OCI-LY7 (cell line): Measurements from ENCODE around the gene TRAPPC4. TPM values are rescaled to one million over a fixed set of nuclear protein-coding genes. Genes with fewer than 3 reads are reported as not detected.

Experiments
- BruUV-seq: library from RNA; stranded (reverse); fragments of 400-500 nt; replicated peaks from 2 replicates; lab custom pipeline; 2021; lab: Mats Ljungman, UMichigan
- CTCF ChIA-PET: fragments of 300-600 bp; sonication (Branson Sonifier 250); formaldehyde crosslinking; loops from one replicate; lab custom pipeline; 2022; ENCODE audit warnings: antibody characterized with exemption; ENCODE audit not compliant: unreplicated experiment; lab: Charles Lee
- POLR2A ChIA-PET: fragments of 300-600 bp; sonication (Branson Sonifier 250); formaldehyde crosslinking; loops from one replicate; lab custom pipeline; 2022; ENCODE audit warnings: antibody characterized with exemption; lab: Charles Lee
- DNase-seq: peaks from one replicate; pipeline ENCODE4 v3.0.0-alpha.2; 2015; ENCODE audit warnings: low spot score
- H2AFZ ChIP-seq: fragments of 200-600 bp; sonication (generic), shearing (Covaris generic); 2 replicates; pipeline ENCODE4 v1.6.1; 2014; ENCODE audit warnings: mild to moderate bottlenecking, antibody characterized with exemption, low read length, moderate library complexity
- H3K27ac ChIP-seq: fragments of 200-600 bp; sonication (generic); 2 replicates; pipeline ENCODE4 v1.5.1; 2014; ENCODE audit warnings: mixed run types, low read depth, mild to moderate bottlenecking, moderate library complexity, low read length, inconsistent platforms; ENCODE audit not compliant: poor library complexity, severe bottlenecking
- H3K36me3 ChIP-seq: fragments of 200-600 bp; sonication (generic); 2 replicates; pipeline ENCODE4 v1.6.1; 2014; ENCODE audit warnings: mild to moderate bottlenecking, antibody characterized with exemption, low read length, moderate library complexity, mixed read lengths; ENCODE audit not compliant: insufficient read depth
- H3K4me1 ChIP-seq: fragments of 200-600 bp; sonication (generic); 2 replicates; pipeline ENCODE4 v1.5.1; 2014; ENCODE audit warnings: mild to moderate bottlenecking, low read length; ENCODE audit not compliant: insufficient read depth, poor library complexity, severe bottlenecking
- H3K4me2 ChIP-seq: fragments of 200-600 bp; sonication (generic); 2 replicates; pipeline ENCODE4 v1.6.1; 2014; ENCODE audit warnings: mild to moderate bottlenecking, low read length
- H3K4me3 ChIP-seq: fragments of 200-600 bp; sonication (generic); 2 replicates; pipeline ENCODE4 v1.5.1; 2014; ENCODE audit warnings: mild to moderate bottlenecking, low read depth, low read length; ENCODE audit not compliant: poor library complexity, severe bottlenecking
- H3K79me2 ChIP-seq: fragments of 200-600 bp; sonication (generic); 2 replicates; pipeline ENCODE4 v1.6.1; 2016; ENCODE audit warnings: low read depth, mild to moderate bottlenecking, low read length, moderate library complexity, mixed read lengths; ENCODE audit not compliant: insufficient read depth
- H3K9me2 ChIP-seq: fragments of 200-600 bp; sonication (generic); 2 replicates; pipeline ENCODE4 v1.6.1; 2016; ENCODE audit warnings: mild to moderate bottlenecking, low read length, mixed read lengths; ENCODE audit not compliant: insufficient read depth
- H3K9me3 ChIP-seq: fragments of 200-600 bp; sonication (generic); 2 replicates; pipeline ENCODE4 v1.6.1; 2014; ENCODE audit warnings: mild to moderate bottlenecking, mixed run types, low read length, mixed read lengths
- H4K20me1 ChIP-seq: fragments of 200-600 bp; sonication (generic); 2 replicates; pipeline ENCODE4 v1.6.1; 2014; ENCODE audit warnings: mild to moderate bottlenecking, antibody characterized with exemption, low read length, moderate library complexity, mixed read lengths; ENCODE audit not compliant: insufficient read depth
- CTCF ChIP-seq: fragments of 200-600 bp; sonication (generic); conservative IDR thresholded peaks from 2 replicates; pipeline ENCODE4 v1.5.1; 2014; ENCODE audit warnings: mild to moderate bottlenecking, antibody characterized with exemption, low read length, moderate library complexity, mixed read lengths
- EZH2phosphoT487 ChIP-seq: fragments of 200-600 bp; sonication (generic); IDR thresholded peaks from 2 replicates; pipeline ENCODE4 v1.6.1; 2018; ENCODE audit warnings: low read depth, borderline replicate concordance, mild to moderate bottlenecking, mixed run types, antibody characterized with exemption, low read length, moderate library complexity, mixed read lengths
- intact Hi-C: fragments of 100-400 bp; cut with micrococcal nuclease; formaldehyde crosslinking; loops from one replicate; pipeline ENCODE4 v1.10.0; 2022; ENCODE audit not compliant: unreplicated experiment
- total RNA-seq, 2 experiments: library from RNA; depleted of rRNA in 1 of 2; stranded (reverse); fragments of >200 nt in 1 of 2; shearing (Covaris generic) in 1 of 2; gene quantifications; 2 replicates each; pipeline ENCODE4 v1.2.3, GENCODE V29; 2014 to 2022

Gene TRAPPC4
- total RNA-seq, 2 experiments from 2014 or later = 58.5 to 64.3 TPM

- BruUV-seq = no TSS peak
- H2AFZ ChIP-seq = no peak overlapping the region
Observed at GRCh38 chr11:119041821-119042514, 23.4 kb downstream of the TRAPPC4 start.

GRCh38 chr11:119042927-119043326 lies 24.4 kb downstream of the TRAPPC4 start:
- ChIA-PET POLR2A (interaction anchor here (0.6 to 0.7 kb wide), 3 partner anchors 18 to 278 kb away, joined by 4 to 5 read pairs (median 4); no protein-coding TSS in a partner anchor), CTCF (no interaction called here)
- H3K27ac ChIP-seq = no peak overlapping the region
- no peaks in the 10 kb centered on the region for H3K79me2 ChIP-seq
- H3K4me2 ChIP-seq = no peak overlapping the region
- H4K20me1 ChIP-seq = no peaks in the 10 kb centered on the region
- no peak for DNase-seq
- peaks cover 32% of the 10 kb centered on the region for H3K36me3 ChIP-seq
- no peaks in the 10 kb centered on the region for H3K9me3 ChIP-seq
- TF ChIP-seq EZH2phosphoT487 = no peak
- no peak for TF ChIP-seq CTCF
- intact Hi-C loops = no loop called here
- no peaks in the 10 kb centered on the region for H3K9me2 ChIP-seq
- BruUV-seq = no TSS peak
- no peaks in the 10 kb centered on the region for H3K4me1 ChIP-seq
- no peak overlapping the region for H2AFZ ChIP-seq
- no peak overlapping the region for H3K4me3 ChIP-seq

More at GRCh38 chr11:119041821-119042514, 23.4 kb downstream of the TRAPPC4 start:
- no peaks in the 10 kb centered on the region for H3K79me2 ChIP-seq
- ChIA-PET CTCF (no interaction called here), POLR2A (interaction anchor here (0.6 to 1.4 kb wide), 4 partner anchors 14 to 279 kb away, joined by 4 to 6 read pairs (median 4); partner anchors contain the start of gene HYOU1)
- H3K4me3 ChIP-seq = no peak overlapping the region
- peaks cover 23% of the 10 kb centered on the region for H3K36me3 ChIP-seq
- H3K27ac ChIP-seq = no peak overlapping the region
- no peaks in the 10 kb centered on the region for H4K20me1 ChIP-seq
- intact Hi-C loops = no loop called here
- H3K9me2 ChIP-seq = no peaks in the 10 kb centered on the region
- H3K4me1 ChIP-seq = no peaks in the 10 kb centered on the region
- H3K4me2 ChIP-seq = no peak overlapping the region
- TF ChIP-seq EZH2phosphoT487 = no peak
- no peak for TF ChIP-seq CTCF
- no peaks in the 10 kb centered on the region for H3K9me3 ChIP-seq
- DNase-seq = no peak

GRCh38 chr11:119044708-119045107 lies 26.1 kb downstream of the TRAPPC4 start:
- no peak for DNase-seq
- POLR2A ChIA-PET = interaction anchor here (0.5 to 0.6 kb wide), 2 partner anchors 77 kb away, joined by 3 read pairs; partner anchors contain the start of gene HINFP
- Histone ChIP-seq H3K9me2 (no peaks in the 10 kb centered on the region), H3K4me2 (no peak overlapping the region), H3K27ac (no peak overlapping the region), H3K4me3 (no peak overlapping the region), H3K36me3 (peaks cover 50% of the 10 kb centered on the region), H4K20me1 (no peaks in the 10 kb centered on the region), H2AFZ (no peak overlapping the region), H3K79me2 (no peaks in the 10 kb centered on the region), H3K4me1 (no peaks in the 10 kb centered on the region), H3K9me3 (no peaks in the 10 kb centered on the region)
- intact Hi-C loops = no loop called here
- CTCF ChIA-PET = no interaction called here
- BruUV-seq = no TSS peak
- TF ChIP-seq EZH2phosphoT487 (no peak), CTCF (peak; percentile 66)
